Caco-2 (cell line): Measurements from ENCODE around the gene SLC52A3. TPM values are rescaled to one million over a fixed set of nuclear protein-coding genes. Genes with fewer than 3 reads are reported as not detected.

ENCODE experiments used
- BruUV-seq: library from RNA; stranded (reverse); fragments of 400-500 nt; replicated peaks from 2 replicates; lab custom pipeline; 2021; lab: Mats Ljungman, UMichigan
- CTCF ChIA-PET: fragments of 300-600 bp; sonication (Branson Sonifier 250); formaldehyde crosslinking; loops from one replicate; lab custom pipeline; 2022; ENCODE audit warnings: antibody characterized with exemption; lab: Charles Lee
- POLR2A ChIA-PET: fragments of 300-600 bp; sonication (Branson Sonifier 250); formaldehyde crosslinking; loops from one replicate; lab custom pipeline; 2022; ENCODE audit warnings: antibody characterized with exemption; lab: Charles Lee
- DNase-seq, 2 experiments: peaks; one replicate each; pipeline versions ENCODE4 v3.0.0 to v3.0.0-alpha.2; 2020 to 2022
- H3K27me3 ChIP-seq: replicated peaks from 2 replicates; pipeline ENCODE4 v1.6.0; 2011; ENCODE audit warnings: low read length; ENCODE audit not compliant: control insufficient read depth, insufficient read depth
- H3K36me3 ChIP-seq: 2 replicates; pipeline ENCODE4 v1.5.1; 2011; ENCODE audit warnings: low read length; ENCODE audit not compliant: control insufficient read depth, insufficient read depth
- H3K4me1 ChIP-seq: fragments of 250-450 bp; sonication (Bioruptor Pico); 2 replicates; pipeline ENCODE4 v1.5.1; 2020; ENCODE audit warnings: mild to moderate bottlenecking
- H3K4me3 ChIP-seq: 2 replicates; pipeline ENCODE4 v1.5.1; 2011; ENCODE audit warnings: low read depth, mild to moderate bottlenecking, control low read depth, low read length
- H3K9me3 ChIP-seq: fragments of 250-450 bp; sonication (Bioruptor Pico); 2 replicates; pipeline ENCODE4 v1.5.1; 2020; ENCODE audit warnings: mild to moderate bottlenecking, moderate library complexity
- H3K27ac Mint-ChIP-seq: one replicate; pipeline ENCODE4 v1.8.0; 2022; ENCODE audit warnings: mixed read lengths; ENCODE audit not compliant: unreplicated experiment
- H3K27me3 Mint-ChIP-seq: one replicate; pipeline ENCODE4 v1.8.0; 2022; ENCODE audit warnings: mixed read lengths; ENCODE audit not compliant: insufficient read depth, unreplicated experiment
- H3K36me3 Mint-ChIP-seq: one replicate; pipeline ENCODE4 v1.8.0; 2022; ENCODE audit warnings: mild to moderate bottlenecking, mixed read lengths; ENCODE audit not compliant: insufficient read depth, unreplicated experiment
- H3K4me1 Mint-ChIP-seq: one replicate; pipeline ENCODE4 v1.8.0; 2022; ENCODE audit warnings: low read depth, mixed read lengths; ENCODE audit not compliant: unreplicated experiment
- H3K4me3 Mint-ChIP-seq: one replicate; pipeline ENCODE4 v1.8.0; 2022; ENCODE audit warnings: mild to moderate bottlenecking, moderate library complexity, mixed read lengths; ENCODE audit not compliant: unreplicated experiment
- H3K9me3 Mint-ChIP-seq: one replicate; pipeline ENCODE4 v1.8.0; 2022; ENCODE audit warnings: mixed read lengths; ENCODE audit not compliant: unreplicated experiment
- intact Hi-C: fragments of 100-400 bp; cut with micrococcal nuclease; formaldehyde crosslinking; loops from one replicate; pipeline ENCODE4 v1.10.0; 2022; ENCODE audit not compliant: unreplicated experiment
- total RNA-seq: library from RNA; stranded (reverse); gene quantifications from 2 replicates; pipeline ENCODE4 v1.2.3, GENCODE V29; 2022
- TF ChIP-seq, protein P1 (sequence below), 2 experiments: fragments of 200-600 bp in 1 of 2; IDR thresholded peaks; 1 replicate in 1 of 2; 2 replicates in 1 of 2; pipeline versions ENCODE4 v1.5.1 to v1.8.0; 2011 to 2022; ENCODE audit warnings: antibody characterized with exemption in 1 of 2, control low read depth in 1 of 2, inconsistent platforms in 1 of 2, low read depth in 1 of 2, low read length in 1 of 2, mild to moderate bottlenecking in 1 of 2, moderate library complexity in 1 of 2; ENCODE audit not compliant: insufficient read depth in 1 of 2, severe bottlenecking in 1 of 2, unreplicated experiment in 1 of 2

SLC52A3 gene
- total RNA-seq, 1 experiment from 2014 or later, result 0.50 TPM

DNA sequence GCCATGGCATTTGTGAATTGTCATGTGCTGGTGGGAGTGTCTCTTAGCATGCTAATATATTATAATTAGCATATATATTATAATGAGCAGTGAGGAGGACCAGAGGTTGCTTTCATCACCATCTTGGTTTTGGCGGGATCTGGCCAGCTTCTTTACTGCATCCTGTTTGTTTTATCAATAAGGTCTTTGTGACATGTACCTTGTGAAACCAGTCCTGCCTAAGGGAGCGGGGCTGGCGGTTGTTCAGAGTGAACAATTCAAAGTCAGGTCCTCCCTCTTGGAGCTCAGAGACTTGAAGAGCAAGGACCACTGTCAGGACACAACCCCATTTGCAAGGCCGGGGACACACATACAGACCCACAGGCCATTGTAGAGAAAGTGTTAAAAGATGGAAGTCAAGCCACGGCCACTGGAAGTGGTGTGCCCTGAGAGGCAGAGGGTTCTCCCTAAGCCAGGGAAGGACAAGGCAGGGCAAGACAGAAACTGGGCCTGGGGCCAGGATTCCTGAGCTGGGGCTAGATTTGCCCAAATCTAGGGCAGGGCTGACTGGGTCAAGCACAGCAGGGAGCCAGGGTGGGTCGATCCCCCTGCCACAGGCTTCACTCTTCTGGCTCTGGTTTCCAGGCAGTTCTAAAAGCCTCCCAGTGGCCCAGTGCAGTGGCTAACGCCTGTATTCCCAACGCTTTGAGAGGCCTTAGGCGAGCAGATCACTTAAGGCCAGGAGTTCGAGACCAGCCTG lies 14.2 kb downstream of the SLC52A3 start:
- Mint-ChIP-seq H3K27me3 (no peaks in the 10 kb centered on the region), H3K9me3 (no peaks in the 10 kb centered on the region), H3K4me3 (no peak overlapping the region), H3K36me3 (no peaks in the 10 kb centered on the region), H3K27ac (no peak overlapping the region), H3K4me1 (no peaks in the 10 kb centered on the region)
- H3K9me3 ChIP-seq, result no peaks in the 10 kb centered on the region
- H3K27me3 ChIP-seq, result no peaks in the 10 kb centered on the region; the same call in 1 of the 2 replicates
- no peak overlapping the region for H3K4me3 ChIP-seq
- no peaks in the 10 kb centered on the region for H3K36me3 ChIP-seq
- BruUV-seq, result no TSS peak
- ChIA-PET CTCF (interaction anchor here (0.6 kb wide), 1 partner anchor 712 kb away, joined by 3 read pairs; no protein-coding TSS in a partner anchor), POLR2A (no interaction called here)
- TF ChIP-seq, protein P1, sequence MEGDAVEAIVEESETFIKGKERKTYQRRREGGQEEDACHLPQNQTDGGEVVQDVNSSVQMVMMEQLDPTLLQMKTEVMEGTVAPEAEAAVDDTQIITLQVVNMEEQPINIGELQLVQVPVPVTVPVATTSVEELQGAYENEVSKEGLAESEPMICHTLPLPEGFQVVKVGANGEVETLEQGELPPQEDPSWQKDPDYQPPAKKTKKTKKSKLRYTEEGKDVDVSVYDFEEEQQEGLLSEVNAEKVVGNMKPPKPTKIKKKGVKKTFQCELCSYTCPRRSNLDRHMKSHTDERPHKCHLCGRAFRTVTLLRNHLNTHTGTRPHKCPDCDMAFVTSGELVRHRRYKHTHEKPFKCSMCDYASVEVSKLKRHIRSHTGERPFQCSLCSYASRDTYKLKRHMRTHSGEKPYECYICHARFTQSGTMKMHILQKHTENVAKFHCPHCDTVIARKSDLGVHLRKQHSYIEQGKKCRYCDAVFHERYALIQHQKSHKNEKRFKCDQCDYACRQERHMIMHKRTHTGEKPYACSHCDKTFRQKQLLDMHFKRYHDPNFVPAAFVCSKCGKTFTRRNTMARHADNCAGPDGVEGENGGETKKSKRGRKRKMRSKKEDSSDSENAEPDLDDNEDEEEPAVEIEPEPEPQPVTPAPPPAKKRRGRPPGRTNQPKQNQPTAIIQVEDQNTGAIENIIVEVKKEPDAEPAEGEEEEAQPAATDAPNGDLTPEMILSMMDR (IDR thresholded peaks at IDR 0.05; ENCODE audit: insufficient read depth in 1 of 2, low read depth in 1 of 2, low read length in 1 of 2, severe bottlenecking in 1 of 2, unreplicated experiment in 1 of 2), result no peak
- H3K4me1 ChIP-seq, result no peaks in the 10 kb centered on the region
- no peak for DNase-seq
- intact Hi-C loops, result no loop called here

DNA sequence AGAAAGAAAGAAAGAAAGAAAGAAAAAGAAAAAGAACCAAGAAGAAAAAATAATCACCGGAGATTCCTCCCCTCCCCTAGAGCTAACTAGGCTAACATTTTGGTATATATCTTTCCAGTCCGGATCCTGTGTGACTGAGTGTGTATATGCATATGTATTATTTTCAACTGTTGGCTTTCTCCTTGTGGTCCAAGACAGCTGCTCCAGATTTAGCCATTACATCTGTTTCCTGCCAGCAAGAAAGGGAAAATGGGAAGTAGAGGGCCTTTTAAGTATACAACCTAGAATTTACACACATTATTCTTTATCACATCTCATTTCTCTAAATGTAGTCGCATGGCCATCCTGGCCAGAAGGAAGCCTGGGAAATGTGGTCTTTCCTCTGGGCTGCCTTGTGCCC lies 15.2 kb downstream of the SLC52A3 start:
- Mint-ChIP-seq H3K27me3 (no peaks in the 10 kb centered on the region), H3K36me3 (no peaks in the 10 kb centered on the region), H3K4me3 (no peak overlapping the region), H3K4me1 (no peaks in the 10 kb centered on the region), H3K9me3 (no peaks in the 10 kb centered on the region), H3K27ac (no peak overlapping the region)
- no peaks in the 10 kb centered on the region for H3K36me3 ChIP-seq
- H3K27me3 ChIP-seq, result no peaks in the 10 kb centered on the region; the same call in 1 of the 2 replicates
- CTCF ChIA-PET, result no interaction called here
- BruUV-seq, result no TSS peak
- H3K4me1 ChIP-seq, result no peaks in the 10 kb centered on the region
- no peak overlapping the region for H3K4me3 ChIP-seq
- POLR2A ChIA-PET, result no interaction called here
- TF ChIP-seq, protein P1 (IDR thresholded peaks at IDR 0.05; ENCODE audit: insufficient read depth in 1 of 2, low read depth in 1 of 2, low read length in 1 of 2, severe bottlenecking in 1 of 2, unreplicated experiment in 1 of 2), result no peak
- H3K9me3 ChIP-seq, result no peaks in the 10 kb centered on the region
- intact Hi-C loops, result no loop called here
- no peak for DNase-seq

DNA sequence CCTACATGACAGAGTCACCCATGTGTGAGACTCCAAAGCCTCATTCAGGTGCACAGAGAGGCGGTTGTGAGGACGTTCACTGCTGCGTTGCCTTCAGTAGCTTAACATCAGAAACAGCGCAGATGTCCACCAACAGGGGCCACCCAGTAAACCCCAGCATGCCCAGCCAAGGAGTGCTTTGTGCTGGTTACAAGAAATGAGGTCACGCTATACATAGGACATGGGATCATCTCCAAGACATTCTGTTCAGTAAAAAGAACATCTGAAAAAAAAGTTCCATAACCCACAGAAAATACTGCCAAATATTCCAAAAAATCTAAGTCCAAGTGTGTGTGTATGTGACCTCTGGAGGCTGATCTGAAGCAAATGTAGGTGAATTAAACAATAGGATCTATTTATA lies 16.0 kb downstream of the SLC52A3 start:
- no peak overlapping the region for H3K27ac Mint-ChIP-seq
- H3K36me3 Mint-ChIP-seq, result no peaks in the 10 kb centered on the region
- Histone ChIP-seq H3K27me3 (no peaks in the 10 kb centered on the region; the same call in 1 of the 2 replicates), H3K36me3 (no peaks in the 10 kb centered on the region), H3K4me3 (no peak overlapping the region), H3K9me3 (no peaks in the 10 kb centered on the region), H3K4me1 (no peaks in the 10 kb centered on the region)
- TF ChIP-seq, protein P1 (IDR thresholded peaks at IDR 0.05; ENCODE audit: insufficient read depth in 1 of 2, low read depth in 1 of 2, low read length in 1 of 2, severe bottlenecking in 1 of 2, unreplicated experiment in 1 of 2), result no peak
- no peak overlapping the region for H3K4me3 Mint-ChIP-seq
- H3K9me3 Mint-ChIP-seq, result peaks cover 5% of the 10 kb centered on the region
- POLR2A ChIA-PET, result no interaction called here
- CTCF ChIA-PET, result no interaction called here
- H3K4me1 Mint-ChIP-seq, result no peaks in the 10 kb centered on the region
- DNase-seq, result no peak
- H3K27me3 Mint-ChIP-seq, result no peaks in the 10 kb centered on the region
- no TSS peak for BruUV-seq
- intact Hi-C loops, result no loop called here
